Measurements from ENCODE around the gene TRAF4. TPM values are rescaled to one million over a fixed set of nuclear protein-coding genes. Genes with fewer than 3 reads are reported as not detected.

The TRAF4 gene
- total RNA-seq, 2 experiments from 2014 or later = 44.9 to 45.1 TPM

- Mint-ChIP-seq H3K4me3 (no peak overlapping the region), H3K9me3 (no peaks in the 10 kb centered on the region), H3K36me3 (ENCODE audit: low read depth) (peaks cover 9% of the 10 kb centered on the region), H3K4me1 (peaks cover 42% of the 10 kb centered on the region), H3K27me3 (no peaks in the 10 kb centered on the region), H3K27ac (no peak overlapping the region)
- ChIA-PET CTCF (interaction anchor here (0.9 to 20.1 kb wide), 6 partner anchors 15 to 201 kb away, joined by 3 to 420 read pairs (median 4); partner anchors contain the start of genes NEK8, PROCA1 and TLCD1), POLR2A (interaction anchor here (1.1 kb wide), 1 partner anchor 20 kb away, joined by 4 read pairs; the partner anchor contains the start of gene NEK8)
- DNase-seq = no peak
Observed at GRCh38 chr17:28747801-28748750, 4.3 kb downstream of the TRAF4 start.

- peaks cover 9% of the 10 kb centered on the region for H3K36me3 Mint-ChIP-seq (ENCODE audit: low read depth)
- H3K4me3 Mint-ChIP-seq = no peak overlapping the region
- no peaks in the 10 kb centered on the region for H3K27me3 Mint-ChIP-seq
- DNase-seq = no peak
- H3K9me3 Mint-ChIP-seq = no peaks in the 10 kb centered on the region
- ChIA-PET CTCF (interaction anchor here (0.6 to 20.1 kb wide), 12 partner anchors 9 to 201 kb away, joined by 3 to 420 read pairs (median 4); partner anchors contain the start of genes NEK8, PROCA1, RPL23A and SDF2), POLR2A (interaction anchor here (0.5 to 1.1 kb wide), 2 partner anchors 21 to 44 kb away, joined by 4 to 10 read pairs; partner anchors contain the start of gene NEK8)
- H3K4me1 Mint-ChIP-seq = peaks cover 40% of the 10 kb centered on the region
- no peak overlapping the region for H3K27ac Mint-ChIP-seq
Observed at GRCh38 chr17:28748852-28749515, 5.2 kb downstream of the TRAF4 start.

- H3K9me3 Mint-ChIP-seq = no peaks in the 10 kb centered on the region
- POLR2A ChIA-PET = interaction anchor here (0.5 to 1.0 kb wide), 3 partner anchors 22 to 43 kb away, joined by 3 to 10 read pairs (median 5); no protein-coding TSS in a partner anchor
- peaks cover 9% of the 10 kb centered on the region for H3K36me3 Mint-ChIP-seq (ENCODE audit: low read depth)
- H3K27me3 Mint-ChIP-seq = no peaks in the 10 kb centered on the region
- peaks cover 40% of the 10 kb centered on the region for H3K4me1 Mint-ChIP-seq
- H3K4me3 Mint-ChIP-seq = no peak overlapping the region
- peak overlapping the region; percentile 31 for H3K27ac Mint-ChIP-seq
- CTCF ChIA-PET = interaction anchor here (0.6 to 20.1 kb wide), 26 partner anchors 8 to 389 kb away, joined by 3 to 420 read pairs (median 3); partner anchors contain the start of genes FAM222B, NEK8, RPL23A and SDF2
- DNase-seq = no peak
Observed at GRCh38 chr17:28749516-28750177, 5.8 kb downstream of the TRAF4 start.

GRCh38 chr17:28750178-28751047, 6.6 kb downstream of the TRAF4 start:
- ChIA-PET CTCF (interaction anchor here (0.6 to 20.1 kb wide), 35 partner anchors 9 to 395 kb away, joined by 3 to 420 read pairs (median 3); partner anchors contain the start of genes FAM222B, NEK8, RPL23A and SDF2), POLR2A (interaction anchor here (0.6 to 1.0 kb wide), 3 partner anchors 23 to 24 kb away, joined by 3 to 5 read pairs (median 4); no protein-coding TSS in a partner anchor)
- H3K9me3 Mint-ChIP-seq = no peaks in the 10 kb centered on the region
- no peaks in the 10 kb centered on the region for H3K27me3 Mint-ChIP-seq
- H3K4me3 Mint-ChIP-seq = no peak overlapping the region
- peak overlapping the region; percentile 31 for H3K27ac Mint-ChIP-seq
- peaks cover 36% of the 10 kb centered on the region for H3K4me1 Mint-ChIP-seq
- peak; percentile 91 for DNase-seq
- peaks cover 9% of the 10 kb centered on the region for H3K36me3 Mint-ChIP-seq (ENCODE audit: low read depth)

- H3K9me3 Mint-ChIP-seq = no peaks in the 10 kb centered on the region
- H3K27ac Mint-ChIP-seq = no peak overlapping the region
- POLR2A ChIA-PET = no interaction called here
- no peaks in the 10 kb centered on the region for H3K27me3 Mint-ChIP-seq
- H3K4me3 Mint-ChIP-seq = no peak overlapping the region
- no peak for DNase-seq
- peaks cover 9% of the 10 kb centered on the region for H3K36me3 Mint-ChIP-seq (ENCODE audit: low read depth)
- CTCF ChIA-PET = interaction anchor here (0.5 to 20.1 kb wide), 13 partner anchors 8 to 393 kb away, joined by 3 to 420 read pairs (median 3); partner anchors contain the start of genes FAM222B, NEK8, SDF2 and SUPT6H
- peaks cover 24% of the 10 kb centered on the region for H3K4me1 Mint-ChIP-seq
Observed at GRCh38 chr17:28751600-28752366, 8.0 kb downstream of the TRAF4 start.

- no peak for DNase-seq
- CTCF ChIA-PET = interaction anchor here (1.6 to 20.1 kb wide), 2 partner anchors 8 to 25 kb away, joined by 6 to 420 read pairs; partner anchors contain the start of genes NEK8 and TLCD1
- POLR2A ChIA-PET = no interaction called here
- H3K36me3 Mint-ChIP-seq (ENCODE audit: low read depth) = peaks cover 16% of the 10 kb centered on the region
- no peak overlapping the region for H3K4me3 Mint-ChIP-seq
- H3K4me1 Mint-ChIP-seq = peaks cover 6% of the 10 kb centered on the region
- H3K27ac Mint-ChIP-seq = no peak overlapping the region
- H3K27me3 Mint-ChIP-seq = no peaks in the 10 kb centered on the region
- H3K9me3 Mint-ChIP-seq = no peaks in the 10 kb centered on the region
Observed at GRCh38 chr17:28755486-28755885, 11.7 kb downstream of the TRAF4 start.

GRCh38 chr17:28756049-28756804, 12.4 kb downstream of the TRAF4 start:
- no peak overlapping the region for H3K4me3 Mint-ChIP-seq
- no peak for DNase-seq
- H3K9me3 Mint-ChIP-seq = no peaks in the 10 kb centered on the region
- ChIA-PET CTCF (interaction anchor here (20.1 kb wide), 1 partner anchor 26 kb away, joined by 420 read pairs; the partner anchor contains the start of genes NEK8 and TLCD1), POLR2A (no interaction called here)
- no peak overlapping the region for H3K27ac Mint-ChIP-seq
- H3K36me3 Mint-ChIP-seq (ENCODE audit: low read depth) = peaks cover 16% of the 10 kb centered on the region
- no peaks in the 10 kb centered on the region for H3K27me3 Mint-ChIP-seq
- H3K4me1 Mint-ChIP-seq = peaks cover 6% of the 10 kb centered on the region

- peaks cover 5% of the 10 kb centered on the region for H3K4me1 Mint-ChIP-seq
- H3K27me3 Mint-ChIP-seq = no peaks in the 10 kb centered on the region
- H3K27ac Mint-ChIP-seq = peak overlapping the region; percentile 36
- H3K9me3 Mint-ChIP-seq = no peaks in the 10 kb centered on the region
- CTCF ChIA-PET = interaction anchor here (0.6 kb wide), 1 partner anchor 42 kb away, joined by 3 read pairs; no protein-coding TSS in a partner anchor
- H3K4me3 Mint-ChIP-seq = no peak overlapping the region
- no peak for DNase-seq
- POLR2A ChIA-PET = no interaction called here
- peaks cover 21% of the 10 kb centered on the region for H3K36me3 Mint-ChIP-seq (ENCODE audit: low read depth)
Observed at GRCh38 chr17:28758411-28759121, 14.8 kb downstream of the TRAF4 start.

- no peak for DNase-seq
- Mint-ChIP-seq H3K27me3 (no peaks in the 10 kb centered on the region), H3K36me3 (ENCODE audit: low read depth) (peaks cover 24% of the 10 kb centered on the region), H3K9me3 (no peaks in the 10 kb centered on the region), H3K4me1 (peaks cover 8% of the 10 kb centered on the region), H3K4me3 (no peak overlapping the region), H3K27ac (no peak overlapping the region)
- ChIA-PET CTCF (interaction anchor here (7.1 to 7.8 kb wide), 2 partner anchors 8 to 32 kb away, joined by 64 to 67 read pairs; partner anchors contain the start of gene TLCD1), POLR2A (no interaction called here)
Observed at GRCh38 chr17:28759256-28759865, 15.6 kb downstream of the TRAF4 start.
